Lung (tissue), 12 donors: ENCODE measurements around the gene ITGA7. TPM values are rescaled to one million over a fixed set of nuclear protein-coding genes. Genes with fewer than 3 reads are reported as not detected.
A peak's percentile ranks its signal among the peaks of the same experiment; 100 is the strongest.

Experiments used
- ATAC-seq: fragments of 200-7000 bp; cut with Tn5 transposase; one replicate; pipeline ENCODE4 v1.9.1; 2020; ENCODE audit warnings: moderate number of reproducible peaks; ENCODE audit not compliant: insufficient read depth, low FRiP score
- DNase-seq, 3 donors: peaks; one replicate each; pipeline ENCODE4 v3.0.0-alpha.2; 2013 to 2017
- H3K27ac ChIP-seq, 2 donors: one replicate each; pipeline ENCODE4 v1.5.1; 2013; ENCODE audit warnings: mild to moderate bottlenecking in 2 of 2, moderate library complexity in 2 of 2, control low read depth in 1 of 2, inconsistent platforms in 1 of 2, low read depth in 1 of 2, low read length in 1 of 2
- H3K27me3 ChIP-seq, 3 donors: one replicate each; pipeline ENCODE4 v1.5.1; 2013; ENCODE audit warnings: low read length in 2 of 3; ENCODE audit not compliant: control insufficient read depth in 3 of 3, insufficient read depth in 3 of 3
- H3K36me3 ChIP-seq, 4 donors: one replicate each; pipeline ENCODE4 v1.5.1; 2013; ENCODE audit warnings: low read length in 4 of 4, mild to moderate bottlenecking in 1 of 4, moderate library complexity in 1 of 4; ENCODE audit not compliant: control insufficient read depth in 4 of 4, insufficient read depth in 4 of 4
- H3K4me1 ChIP-seq, 5 donors: one replicate each; pipeline ENCODE4 v1.5.1; 2013; ENCODE audit warnings: low read length in 5 of 5, mild to moderate bottlenecking in 2 of 5, moderate library complexity in 1 of 5; ENCODE audit not compliant: control insufficient read depth in 5 of 5, insufficient read depth in 5 of 5
- H3K4me3 ChIP-seq: one replicate; pipeline ENCODE4 v1.5.1; 2013; ENCODE audit warnings: mild to moderate bottlenecking, control low read depth, moderate library complexity
- H3K9ac ChIP-seq, 2 donors: one replicate each; pipeline ENCODE4 v1.5.1; 2013; ENCODE audit warnings: low read length in 2 of 2, control low read depth in 1 of 2; ENCODE audit not compliant: insufficient read depth in 1 of 2
- H3K9me3 ChIP-seq, 4 donors: one replicate each; pipeline ENCODE4 v1.5.1; 2013; ENCODE audit warnings: low read length in 3 of 4, mild to moderate bottlenecking in 1 of 4, moderate library complexity in 1 of 4; ENCODE audit not compliant: control insufficient read depth in 4 of 4, insufficient read depth in 3 of 4
- CTCF ChIP-seq: IDR thresholded peaks from 2 replicates; pipeline ENCODE4 v1.5.1; 2012; ENCODE audit warnings: mild to moderate bottlenecking; ENCODE audit errors: control extremely low read depth, extremely low read depth
- WGBS, 2 donors: extraction: QIAGEN DNeasy Blood & Tissue Kit; methylation state at CpG; one replicate each; pipeline ENCODE4 v1.1.7; 2013; 5-methylcytosine and 5-hydroxymethylcytosine counted together
- polyA plus RNA-seq, 2 donors: library from polyadenylated mRNA; stranded (reverse); fragments of 200-250 nt; gene quantifications; one replicate each; pipeline ENCODE4 v1.2.1, GENCODE V29; 2013
- total RNA-seq, 2 donors: library from RNA; depleted of rRNA in 1 of 2; stranded (reverse); fragments of >200 nt in 1 of 2; gene quantifications; one replicate each; pipeline ENCODE4 v1.2.1, GENCODE V29; 2014 to 2021
- donor health status: control.
- donor health status: control.
- donor health status: Bipolar disorder and iron deficiency.
- donor health status: healthy.
- donor health status: DM: yes; HTN: yes; CAD: no.

The ITGA7 gene
- total and polyA plus RNA-seq, 4 donors = 8.2 to 28.4 (median 17.7) TPM

GRCh38 chr12:55659486-55660385 lies 48.0 kb downstream of the ITGA7 start:
- DNase-seq (peak in 2 of 3 donors; percentile 29 to 46), ATAC-seq (no peak)
- WGBS, 2 donors = 79 to 88% methylated on average over 9 of the region's 9 CpGs
- Histone ChIP-seq H3K27me3 (peaks cover 0 to 3% (median 0%) of the 10 kb centered on the region in 3 donors), H3K4me1 (peaks cover 0 to 7% (median 4%) of the 10 kb centered on the region in 5 donors), H3K9ac (no peak overlapping the region), H3K9me3 (no peaks in the 10 kb centered on the region), H3K27ac (peak overlapping the region in 1 of 2 donors; percentile 89), H3K36me3 (no peaks in the 10 kb centered on the region), H3K4me3 (no peak overlapping the region)
- TF ChIP-seq CTCF = no peak

- H3K4me3 ChIP-seq = no peak overlapping the region
- no peak overlapping the region for H3K9ac ChIP-seq
- TF ChIP-seq CTCF = no peak
- no peak for ATAC-seq
- H3K4me1 ChIP-seq = peaks cover 0 to 7% (median 4%) of the 10 kb centered on the region in 5 donors
- H3K36me3 ChIP-seq = no peaks in the 10 kb centered on the region
- H3K27ac ChIP-seq = peak overlapping the region in 1 of 2 donors; percentile 84
- peaks cover 0 to 3% (median 0%) of the 10 kb centered on the region in 3 donors for H3K27me3 ChIP-seq
- 77 to 85% methylated on average over 3 of the region's 3 CpGs for WGBS, 2 donors
- no peak for DNase-seq
- no peaks in the 10 kb centered on the region for H3K9me3 ChIP-seq
These were observed 48.9 kb downstream of the ITGA7 start for GRCh38 chr12:55658635-55659391.

- no peak for TF ChIP-seq CTCF
- no peak overlapping the region for H3K4me3 ChIP-seq
- no peaks in the 10 kb centered on the region for H3K36me3 ChIP-seq
- 73 to 86% methylated on average over 6 of the region's 6 CpGs for WGBS, 2 donors
- H3K9ac ChIP-seq = no peak overlapping the region
- H3K27me3 ChIP-seq = peaks cover 0 to 3% (median 0%) of the 10 kb centered on the region in 3 donors
- H3K9me3 ChIP-seq = no peaks in the 10 kb centered on the region
- peaks cover 0 to 7% (median 4%) of the 10 kb centered on the region in 5 donors for H3K4me1 ChIP-seq
- peak overlapping the region in 1 of 2 donors; percentile 84 for H3K27ac ChIP-seq
- DNase-seq = peak in 2 of 3 donors; percentile 20 to 38
- no peak for ATAC-seq
These were observed 49.5 kb downstream of the ITGA7 start for GRCh38 chr12:55658212-55658611.
